Esophagus muscularis mucosa (tissue), 4 donors: ENCODE data around the gene DBNDD2.

ENCODE experiments used
- CTCF ChIP-seq, 3 experiments: fragments of 200-600 bp in 2 of 3; fragments of 450-650 bp in 1 of 3; sonication (generic) in 2 of 3; IDR thresholded peaks; one replicate each; pipeline ENCODE4 v1.5.1; 2017 to 2019; ENCODE audit warnings: antibody characterized with exemption in 3 of 3, mild to moderate bottlenecking in 2 of 3, moderate library complexity in 1 of 3
- EP300 ChIP-seq: sonication (generic); formaldehyde crosslinking; IDR thresholded peaks from one replicate; pipeline ENCODE4 v1.6.1; 2017; ENCODE audit warnings: antibody characterized with exemption
- POLR2A ChIP-seq: fragments of 450-650 bp; IDR thresholded peaks from one replicate; pipeline ENCODE4 v1.6.1; 2017; ENCODE audit warnings: antibody characterized with exemption, moderate library complexity, mild to moderate bottlenecking, low read depth
- POLR2AphosphoS5 ChIP-seq, 2 donors: sonication (generic); formaldehyde crosslinking; IDR thresholded peaks; one replicate each; pipeline ENCODE4 v1.6.1; 2017; ENCODE audit warnings: antibody characterized with exemption in 2 of 2

GRCh38 chr20:45415822-45416637 is 7.9 kb downstream of the DBNDD2 start, which contains the start of gene PIGT:
- TF ChIP-seq EP300 (no peak), CTCF (IDR thresholded peaks at IDR 0.05) (no peak), POLR2A (peak; percentile 85), POLR2AphosphoS5 (IDR thresholded peaks at IDR 0.05) (peak; percentile 95 to 96)
